Omental fat pad (tissue), 4 donors: ENCODE results near the gene EIF2AK3. TPM values are rescaled to one million over a fixed set of nuclear protein-coding genes. Genes with fewer than 3 reads are reported as not detected.

ENCODE experiments used
- ATAC-seq: fragments of 150-250 bp; one replicate; pipeline ENCODE4 v1.9.1; 2016; ENCODE audit warnings: mild to moderate bottlenecking, moderate library complexity; ENCODE audit not compliant: low FRiP score
- DNase-seq: peaks from one replicate; pipeline ENCODE4 v3.0.0-alpha.2; 2019; ENCODE audit warnings: low spot score
- CTCF ChIP-seq, 3 donors: fragments of 450-650 bp; IDR thresholded peaks; one replicate each; pipeline ENCODE4 v1.5.1; 2016 to 2017; ENCODE audit warnings: antibody characterized with exemption in 3 of 3, mild to moderate bottlenecking in 3 of 3, moderate library complexity in 2 of 3
- total RNA-seq, 4 donors: library from RNA; depleted of rRNA; stranded (reverse); fragments of >200 nt; gene quantifications; one replicate each; pipeline ENCODE4 v1.1.0, GENCODE V29; 2016

EIF2AK3 gene
- total RNA-seq, 4 donors from 2014 or later, result 15.9 to 41.6 (median 21.5) TPM

- ATAC-seq (no peak), DNase-seq (no peak)
- TF ChIP-seq CTCF (IDR thresholded peaks at IDR 0.05), result no peak
These were observed 10.9 kb upstream of the EIF2AK3 start for GRCh38 chr2:88638123-88638650.

GRCh38 chr2:88637464-88637863 is 10.2 kb upstream of the EIF2AK3 start:
- ATAC-seq (no peak), DNase-seq (no peak)

GRCh38 chr2:88636026-88636425 is 8.8 kb upstream of the EIF2AK3 start:
- DNase-seq (no peak), ATAC-seq (no peak)
- no peak for TF ChIP-seq CTCF (IDR thresholded peaks at IDR 0.05)

More at GRCh38 chr2:88637464-88637863, 10.2 kb upstream of the EIF2AK3 start:
- no peak for TF ChIP-seq CTCF (IDR thresholded peaks at IDR 0.05)

- DNase-seq, result no peak
These were observed 5.3 kb upstream of the EIF2AK3 start for GRCh38 chr2:88632569-88632968.

GRCh38 chr2:88628571-88628939 is 1.3 kb upstream of the EIF2AK3 start:
- ATAC-seq, result no peak
- no peak for TF ChIP-seq CTCF (IDR thresholded peaks at IDR 0.05)
- no peak for DNase-seq

More at GRCh38 chr2:88632569-88632968, 5.3 kb upstream of the EIF2AK3 start:
- no peak for TF ChIP-seq CTCF (IDR thresholded peaks at IDR 0.05)
- ATAC-seq, result no peak

- ATAC-seq (peak; percentile 73), DNase-seq (peak; percentile 73)
- TF ChIP-seq CTCF (IDR thresholded peaks at IDR 0.05), result no peak
These were observed 749 bp upstream of the EIF2AK3 start for GRCh38 chr2:88627856-88628570.
